HEK293 (cell line): ENCODE measurements around the gene FAM241A.

Experiments used
- HIC1 ChIP-seq: fragments of 450-650 bp; formaldehyde crosslinking; IDR thresholded peaks from 2 replicates; pipeline ENCODE4 v1.5.1; 2016; ENCODE audit warnings: missing biosample characterization, missing genetic modification characterization
- YY1 ChIP-seq: fragments of 450-650 bp; formaldehyde crosslinking; IDR thresholded peaks from 2 replicates; pipeline ENCODE4 v1.5.1; 2018; ENCODE audit warnings: missing biosample characterization, missing genetic modification characterization
- ZBTB8A ChIP-seq: fragments of 450-650 bp; formaldehyde crosslinking; IDR thresholded peaks from 2 replicates; pipeline ENCODE4 v1.5.1; 2016; ENCODE audit warnings: missing biosample characterization, missing genetic modification characterization
- ZNF140 ChIP-seq: fragments of 450-650 bp; formaldehyde crosslinking; IDR thresholded peaks from 2 replicates; pipeline ENCODE4 v1.5.1; 2016; ENCODE audit warnings: missing biosample characterization, missing genetic modification characterization
- ZNF221 ChIP-seq: fragments of 450-650 bp; formaldehyde crosslinking; IDR thresholded peaks from 2 replicates; pipeline ENCODE4 v1.5.1; 2017; ENCODE audit warnings: missing biosample characterization, missing genetic modification characterization, borderline replicate concordance
- ZNF302 ChIP-seq: fragments of 450-650 bp; formaldehyde crosslinking; IDR thresholded peaks from 2 replicates; pipeline ENCODE4 v1.5.1; 2016; ENCODE audit warnings: missing biosample characterization, missing genetic modification characterization, low read depth
- ZNF311 ChIP-seq: fragments of 450-650 bp; formaldehyde crosslinking; IDR thresholded peaks from 2 replicates; pipeline ENCODE4 v1.5.1; 2017; ENCODE audit warnings: missing biosample characterization, missing genetic modification characterization, borderline replicate concordance
- ZNF335 ChIP-seq: fragments of 450-650 bp; formaldehyde crosslinking; conservative IDR thresholded peaks from 2 replicates; pipeline ENCODE4 v1.5.1; 2016; ENCODE audit warnings: missing biosample characterization, missing genetic modification characterization
- ZNF426 ChIP-seq: fragments of 450-650 bp; formaldehyde crosslinking; IDR thresholded peaks from 2 replicates; pipeline ENCODE4 v1.5.1; 2017; ENCODE audit warnings: missing biosample characterization, missing genetic modification characterization, mild to moderate bottlenecking, inconsistent platforms, moderate library complexity
- ZNF747 ChIP-seq: fragments of 450-650 bp; formaldehyde crosslinking; IDR thresholded peaks from 2 replicates; pipeline ENCODE4 v1.5.1; 2016; ENCODE audit warnings: missing biosample characterization, missing genetic modification characterization
- TF ChIP-seq, protein P1 (sequence below): fragments of 450-650 bp; formaldehyde crosslinking; IDR thresholded peaks from 2 replicates; pipeline ENCODE4 v1.5.1; 2016; ENCODE audit warnings: missing biosample characterization, missing genetic modification characterization

DNA sequence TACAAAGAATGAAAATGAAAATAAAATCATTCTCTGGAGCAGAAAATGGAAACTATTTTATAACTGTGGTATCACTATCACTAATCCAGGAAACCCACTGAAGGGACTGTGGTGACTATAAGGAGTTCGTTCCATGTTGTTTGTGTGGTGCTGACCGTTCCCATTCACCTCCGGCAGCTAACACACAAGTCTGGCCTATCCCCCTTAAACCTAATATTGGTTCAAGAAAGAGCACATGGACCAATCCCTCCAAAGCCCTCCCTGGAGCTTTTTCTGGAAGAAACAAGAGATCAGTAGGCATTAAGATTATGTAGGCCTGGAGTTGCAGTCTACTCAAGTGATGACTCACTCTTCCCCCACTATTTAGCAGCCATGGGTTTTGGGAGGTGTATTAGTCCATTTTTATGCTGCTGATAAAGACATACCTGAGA, 25.9 kb upstream of the FAM241A start:
- TF ChIP-seq ZNF426 (tag by site-specific recombination): no peak
- TF ChIP-seq ZNF311: no peak
- TF ChIP-seq, protein P1, sequence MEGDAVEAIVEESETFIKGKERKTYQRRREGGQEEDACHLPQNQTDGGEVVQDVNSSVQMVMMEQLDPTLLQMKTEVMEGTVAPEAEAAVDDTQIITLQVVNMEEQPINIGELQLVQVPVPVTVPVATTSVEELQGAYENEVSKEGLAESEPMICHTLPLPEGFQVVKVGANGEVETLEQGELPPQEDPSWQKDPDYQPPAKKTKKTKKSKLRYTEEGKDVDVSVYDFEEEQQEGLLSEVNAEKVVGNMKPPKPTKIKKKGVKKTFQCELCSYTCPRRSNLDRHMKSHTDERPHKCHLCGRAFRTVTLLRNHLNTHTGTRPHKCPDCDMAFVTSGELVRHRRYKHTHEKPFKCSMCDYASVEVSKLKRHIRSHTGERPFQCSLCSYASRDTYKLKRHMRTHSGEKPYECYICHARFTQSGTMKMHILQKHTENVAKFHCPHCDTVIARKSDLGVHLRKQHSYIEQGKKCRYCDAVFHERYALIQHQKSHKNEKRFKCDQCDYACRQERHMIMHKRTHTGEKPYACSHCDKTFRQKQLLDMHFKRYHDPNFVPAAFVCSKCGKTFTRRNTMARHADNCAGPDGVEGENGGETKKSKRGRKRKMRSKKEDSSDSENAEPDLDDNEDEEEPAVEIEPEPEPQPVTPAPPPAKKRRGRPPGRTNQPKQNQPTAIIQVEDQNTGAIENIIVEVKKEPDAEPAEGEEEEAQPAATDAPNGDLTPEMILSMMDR (tag by site-specific recombination): no peak
- no peak for TF ChIP-seq ZBTB8A (tag by site-specific recombination)
- TF ChIP-seq YY1: no peak
- TF ChIP-seq ZNF221 (tag by site-specific recombination): no peak
- no peak for TF ChIP-seq HIC1 (tag by site-specific recombination)
- TF ChIP-seq ZNF335: no peak
- no peak for TF ChIP-seq ZNF747 (tag by site-specific recombination)
- no peak for TF ChIP-seq ZNF302 (tag by site-specific recombination)
- TF ChIP-seq ZNF140: no peak
